Islet of Langerhans (tissue), 1 donor: ENCODE results near the gene CISTR.
"Not testable (repeated sequence)": the region's sequence is repeated elsewhere in the genome, so short reads cannot be mapped to it uniquely, and the experiment has no call there.

Source experiments
- FAIRE-seq: peaks from one replicate; lab custom pipeline; 2011; peaks lifted over from hg19 to GRCh38; lab: Jason Lieb, UNC

Gene CISTR

DNA sequence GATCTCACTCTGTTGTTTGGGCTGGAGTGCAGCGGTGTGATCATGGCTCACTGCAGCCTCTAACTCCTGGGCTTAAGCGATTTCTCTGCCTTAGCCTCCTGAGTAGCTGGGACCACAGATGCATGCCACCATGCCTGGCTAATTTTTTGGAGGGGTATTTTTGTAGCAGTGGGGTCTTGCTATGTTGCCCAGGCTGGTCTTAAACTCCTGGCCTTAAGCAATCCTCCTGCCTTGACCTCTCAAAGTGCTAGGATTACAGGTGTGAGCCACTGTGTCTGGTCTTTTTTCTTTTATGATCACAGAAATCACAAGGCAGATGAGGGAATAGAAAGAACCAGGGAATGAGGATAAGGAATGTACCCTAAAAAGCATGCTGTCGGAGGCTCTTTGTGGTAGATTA lies 11.0 kb upstream of the CISTR start:
- not testable (repeated sequence) for FAIRE-seq

DNA sequence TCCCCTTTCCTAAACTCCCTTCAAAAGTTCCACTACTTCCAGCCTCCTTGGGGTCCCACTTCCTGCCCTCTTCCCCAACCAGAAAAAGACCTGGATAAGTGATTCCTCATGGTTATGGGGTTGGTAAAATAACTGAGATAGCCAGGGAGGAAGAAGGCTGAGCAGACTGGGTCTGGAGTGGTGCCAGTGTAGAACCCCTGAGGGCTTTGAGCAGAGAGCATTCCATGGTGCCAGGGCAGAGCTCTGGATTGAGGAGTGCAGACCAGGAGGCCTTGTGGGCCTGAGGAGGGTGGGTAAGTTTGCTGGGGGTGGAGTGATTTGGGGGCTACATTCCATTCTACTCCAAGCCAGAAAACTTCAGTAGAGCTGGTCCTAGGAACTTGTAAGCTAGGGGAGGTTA lies 9.5 kb upstream of the CISTR start:
- no peak for FAIRE-seq

DNA sequence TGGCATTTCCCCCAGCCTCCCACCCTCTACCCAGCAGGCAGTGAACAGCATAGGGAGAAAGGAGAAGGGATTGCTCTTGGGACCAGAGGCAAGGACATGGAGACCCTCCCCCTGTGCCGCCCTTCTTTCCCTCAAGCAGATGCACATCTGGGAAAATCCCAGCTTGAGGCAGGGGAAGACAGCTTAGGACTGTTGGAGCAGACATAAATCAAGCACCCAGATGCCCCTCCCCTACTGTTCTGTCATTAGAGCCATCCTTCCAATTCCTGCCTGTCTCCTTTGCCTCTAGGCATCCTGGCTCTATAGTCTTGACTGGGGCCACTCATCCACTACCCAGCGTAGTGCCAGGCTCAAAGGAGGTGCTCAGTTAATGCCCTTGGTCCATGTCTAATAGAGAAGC lies 7.5 kb upstream of the CISTR start:
- no peak for FAIRE-seq

DNA sequence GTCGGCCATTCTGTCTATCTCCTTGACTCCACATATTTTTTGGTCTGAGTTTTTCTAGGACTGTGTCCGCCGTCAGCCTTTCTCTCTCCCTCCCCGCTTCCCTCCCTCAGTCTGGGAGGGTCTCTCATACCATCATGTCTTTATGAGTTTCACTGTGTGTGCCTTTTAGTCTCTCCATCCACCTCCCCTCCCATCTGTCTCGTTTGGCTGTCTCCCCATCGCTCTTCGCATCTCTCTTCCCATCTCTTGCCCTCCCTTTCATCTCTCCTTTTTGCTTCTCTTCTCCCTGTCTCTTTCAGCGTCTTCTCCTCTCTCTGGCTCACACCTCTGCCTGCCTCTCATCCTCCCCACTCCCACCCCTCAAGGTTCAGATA lies 6.9 kb upstream of the CISTR start:
- no peak for FAIRE-seq

- no peak for FAIRE-seq
Measured at GRCh38 chr12:53758081-53758729, 6.4 kb upstream of the CISTR start.

GRCh38 chr12:53757101-53757770 lies 5.5 kb upstream of the CISTR start:
- FAIRE-seq, result no peak

- FAIRE-seq, result no peak
Measured at GRCh38 chr12:53756300-53757100, 4.7 kb upstream of the CISTR start.

DNA sequence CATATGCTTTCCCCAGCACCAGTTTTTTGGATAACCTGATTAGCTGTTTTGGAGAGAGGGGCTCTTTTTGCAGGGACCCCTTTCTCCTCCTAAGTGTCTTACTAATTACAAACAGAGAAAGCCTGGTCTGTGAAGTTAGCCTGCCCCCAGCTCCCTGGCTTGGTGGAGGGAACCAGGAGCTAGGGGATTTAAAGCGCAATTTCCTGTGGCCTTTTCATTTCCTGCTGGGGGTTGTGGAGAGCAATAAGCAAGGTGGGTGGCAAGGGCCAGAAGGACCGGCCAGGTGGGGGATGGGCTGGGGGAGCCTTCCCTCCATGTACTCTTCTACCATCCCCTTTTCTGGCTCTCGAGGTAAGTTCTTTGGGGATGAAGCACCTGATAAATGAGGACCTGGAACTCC lies 4.1 kb upstream of the CISTR start:
- FAIRE-seq, result no peak

DNA sequence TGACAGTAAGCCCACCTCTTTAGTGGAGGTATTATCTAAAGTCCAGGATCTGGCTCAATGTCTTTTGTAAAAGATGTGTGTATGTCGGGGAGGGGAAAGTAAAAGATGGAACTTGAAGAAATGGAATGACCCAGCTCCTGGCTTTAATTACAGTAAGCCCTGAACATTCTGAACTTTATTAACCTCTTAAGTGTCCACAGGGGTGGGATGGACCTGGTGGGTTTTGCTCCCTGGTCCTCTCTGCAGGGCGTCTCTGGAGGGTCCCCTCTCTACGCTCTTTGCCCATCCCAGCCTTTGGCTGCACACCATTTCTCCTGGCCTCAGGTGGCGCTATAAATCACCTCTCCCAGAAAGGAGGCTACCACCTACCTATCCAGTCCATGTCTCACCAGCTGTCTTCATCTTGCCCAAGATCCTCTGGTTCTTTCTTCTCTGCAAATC lies 3.7 kb upstream of the CISTR start:
- no peak for FAIRE-seq

DNA sequence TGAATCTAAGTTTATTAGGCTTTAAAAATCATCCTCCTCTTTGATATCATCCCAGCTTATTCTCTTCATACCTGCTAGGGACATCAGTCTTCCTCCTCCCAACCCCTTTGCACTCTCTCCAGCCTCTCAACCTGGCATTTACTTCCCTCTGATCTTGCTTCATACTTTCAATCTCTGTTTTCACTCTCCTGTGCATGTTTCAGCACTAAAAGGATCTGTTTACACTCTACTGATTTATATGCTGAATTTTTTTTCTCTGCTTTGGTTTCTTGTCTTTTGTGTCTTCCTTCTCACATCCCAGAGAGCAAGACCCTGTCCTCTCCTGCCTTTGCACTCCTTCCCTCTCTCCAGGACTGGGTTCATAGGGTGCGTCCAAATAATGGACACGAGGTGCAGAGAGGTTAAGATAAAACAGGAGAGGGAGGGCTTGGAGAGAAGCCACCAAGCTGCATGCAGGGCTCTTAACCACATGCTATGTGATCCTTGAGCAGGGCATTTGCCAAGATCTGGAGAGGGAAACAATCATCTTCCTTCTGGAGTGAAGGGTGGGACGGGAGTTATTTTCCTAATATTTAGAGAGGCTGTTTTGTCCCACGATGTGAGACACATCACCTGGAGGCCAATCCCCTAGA lies 3.0 kb upstream of the CISTR start:
- no peak for FAIRE-seq

GRCh38 chr12:53754188-53754585 lies 2.4 kb upstream of the CISTR start:
- no peak for FAIRE-seq

DNA sequence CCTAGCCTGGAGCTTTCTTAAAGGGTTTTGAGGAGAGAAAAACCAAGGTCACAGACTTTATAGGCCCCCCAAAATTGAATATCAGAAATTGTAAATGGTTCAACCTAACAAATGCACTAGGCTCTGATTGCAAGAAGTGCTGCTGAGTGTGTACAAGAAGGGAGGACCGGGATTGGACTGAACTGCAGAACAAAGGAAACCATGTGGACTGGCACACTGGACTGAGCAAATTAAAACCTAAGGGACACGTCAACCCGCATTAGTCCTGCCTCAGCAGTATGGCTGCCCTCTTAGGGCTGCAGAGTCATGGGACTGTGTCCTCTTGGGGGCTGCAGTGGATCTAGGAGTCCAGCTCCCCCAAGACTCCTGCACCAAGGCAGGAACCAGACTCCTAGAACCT lies 842 bp upstream of the CISTR start:
- no peak for FAIRE-seq

- no peak for FAIRE-seq
Measured at GRCh38 chr12:53752192-53752601, 418 bp upstream of the CISTR start.

DNA sequence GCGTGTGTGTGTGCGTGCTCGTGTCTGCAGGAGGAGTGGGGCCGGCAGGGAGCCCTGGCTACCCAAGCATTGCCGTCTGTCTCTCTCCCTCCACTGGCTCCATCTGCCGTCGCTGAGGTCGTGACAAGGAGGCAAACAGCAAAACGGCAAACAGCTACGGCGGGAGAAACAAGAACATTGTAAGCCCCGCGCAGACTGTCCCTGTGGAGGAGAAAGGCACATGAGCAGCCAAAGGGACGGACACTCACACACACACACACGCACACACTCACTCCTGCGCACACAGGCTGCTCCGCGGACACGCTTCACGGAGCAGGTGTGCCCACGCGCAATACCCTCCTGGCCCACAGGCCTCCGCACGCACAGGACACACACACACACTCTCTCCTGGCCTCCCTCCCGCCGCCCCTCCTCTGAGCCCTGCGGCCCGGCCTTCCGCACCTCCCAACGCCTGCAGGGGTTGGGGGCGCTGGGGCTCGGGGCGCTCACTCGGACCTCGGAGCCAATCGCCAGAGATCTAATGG lies 905 bp downstream of the CISTR start:
- FAIRE-seq, result no peak

GRCh38 chr12:53749986-53750811 lies 1.6 kb downstream of the CISTR start:
- FAIRE-seq, result no peak

- FAIRE-seq, result no peak
Measured at GRCh38 chr12:53748072-53748840, 3.5 kb downstream of the CISTR start.

DNA sequence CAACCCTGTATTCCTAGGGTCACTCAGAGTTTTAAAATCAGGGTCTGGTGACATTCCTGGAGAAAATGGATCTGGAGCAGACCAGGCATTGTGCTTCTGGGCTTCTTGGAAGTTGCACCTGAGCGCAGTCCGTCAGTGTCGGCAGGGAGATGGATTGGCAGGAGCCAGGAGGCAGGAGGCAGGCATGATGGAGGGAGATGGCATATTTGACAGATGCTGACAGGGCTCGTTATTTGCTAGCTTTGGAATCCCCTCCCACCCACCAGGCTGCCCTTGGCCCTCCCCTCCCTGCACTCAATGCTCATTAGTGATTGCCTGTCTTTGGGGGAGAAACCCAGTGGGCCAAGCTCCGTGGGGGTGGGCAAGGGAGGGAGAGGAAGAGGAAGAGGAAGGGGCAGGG lies 4.7 kb downstream of the CISTR start:
- FAIRE-seq, result no peak

DNA sequence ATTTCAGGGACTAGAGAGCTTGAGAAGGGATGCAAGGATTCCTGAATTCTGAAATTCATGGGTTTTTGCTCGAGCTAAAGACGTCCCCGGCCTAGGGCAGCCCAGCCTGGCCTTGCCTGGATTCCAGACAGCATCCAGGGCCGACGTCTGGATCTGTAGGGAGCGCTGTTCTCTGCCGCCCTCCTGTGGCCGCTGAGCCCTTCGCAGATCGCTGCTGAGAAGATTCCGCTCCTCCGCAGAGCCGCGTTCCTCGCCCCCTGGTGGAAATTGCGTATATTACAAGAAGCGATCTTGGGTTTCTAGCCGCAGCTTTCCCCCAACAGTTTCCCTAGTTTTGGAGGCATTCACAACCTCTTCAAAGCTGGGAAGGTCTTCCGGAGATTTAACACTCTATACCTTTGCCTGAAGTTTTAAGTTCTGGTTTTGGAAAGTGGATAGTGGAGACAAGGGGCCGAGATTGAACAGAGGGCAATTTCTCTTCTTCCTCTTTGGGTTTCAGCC lies 5.1 kb downstream of the CISTR start:
- FAIRE-seq, result no peak

DNA sequence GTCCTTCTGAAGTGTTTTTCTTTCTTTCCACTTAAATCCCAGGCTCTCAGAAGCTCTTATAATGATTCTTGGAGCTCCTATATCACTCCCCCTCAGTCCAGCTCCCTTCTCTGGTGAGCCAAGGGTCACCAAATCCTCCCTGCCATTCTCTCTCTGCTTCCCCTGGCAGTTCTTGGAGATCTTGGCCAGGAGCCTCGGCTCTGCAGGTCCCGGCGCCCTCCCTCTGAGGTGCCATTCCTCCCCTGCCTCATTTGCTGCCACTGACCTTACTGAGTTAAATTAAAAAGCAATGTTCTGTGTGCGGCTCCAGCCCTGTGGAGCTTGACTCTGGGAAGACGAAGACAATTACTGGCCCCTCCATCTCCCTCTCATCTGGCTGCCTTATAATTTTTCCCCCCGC lies 7.0 kb downstream of the CISTR start:
- FAIRE-seq, result no peak

GRCh38 chr12:53744130-53744441 lies 7.7 kb downstream of the CISTR start:
- no peak for FAIRE-seq
